ENCODE data around the gene SLC25A15.

GRCh38 chr13:40812102-40812501 is 22.7 kb downstream of the SLC25A15 start:
- TF ChIP-seq CTCF (IDR thresholded peaks at IDR 0.05; ENCODE audit: low read length) (no peak), EZH2 (IDR thresholded peaks at IDR 0.05; ENCODE audit: borderline replicate concordance, low read length) (no peak)
